A673 (cell line): ENCODE data around the gene TBC1D22A. TPM values are rescaled to one million over a fixed set of nuclear protein-coding genes. Genes with fewer than 3 reads are reported as not detected.

Experiments used
- BruUV-seq: library from RNA; stranded (reverse); fragments of 400-500 nt; replicated peaks from 2 replicates; lab custom pipeline; 2021; lab: Mats Ljungman, UMichigan
- CTCF ChIA-PET: fragments of 300-600 bp; sonication (Branson Sonifier 250); formaldehyde crosslinking; loops from one replicate; lab custom pipeline; 2022; ENCODE audit warnings: antibody characterized with exemption; lab: Charles Lee
- POLR2A ChIA-PET: fragments of 300-600 bp; sonication (Branson Sonifier 250); formaldehyde crosslinking; loops from one replicate; lab custom pipeline; 2022; ENCODE audit warnings: antibody characterized with exemption; ENCODE audit not compliant: low non-redundant PET; lab: Charles Lee
- DNase-seq: peaks from one replicate; pipeline ENCODE4 v3.0.0-alpha.2; 2015; ENCODE audit warnings: low spot score
- H3K27ac ChIP-seq: fragments of 200-600 bp; sonication (generic); 2 replicates; pipeline ENCODE4 v1.5.1; 2016; ENCODE audit warnings: mixed run types, low read depth, mild to moderate bottlenecking, mixed read lengths, antibody characterized with exemption, low read length; ENCODE audit not compliant: poor library complexity, severe bottlenecking
- H3K27me3 ChIP-seq: fragments of 200-600 bp; sonication (generic); replicated peaks from 2 replicates; pipeline ENCODE4 v1.6.1; 2017; ENCODE audit warnings: mixed run types, low read depth, mild to moderate bottlenecking, mixed read lengths, antibody characterized with exemption, low read length; ENCODE audit not compliant: insufficient read depth, poor library complexity
- H3K36me3 ChIP-seq: fragments of 200-600 bp; sonication (generic); 2 replicates; pipeline ENCODE4 v1.6.1; 2016; ENCODE audit warnings: mixed run types, mild to moderate bottlenecking, mixed read lengths, antibody characterized with exemption, low read length; ENCODE audit not compliant: insufficient read depth, poor library complexity, severe bottlenecking
- H3K4me1 ChIP-seq: fragments of 200-600 bp; sonication (generic); 2 replicates; pipeline ENCODE4 v1.6.1; 2017; ENCODE audit warnings: mixed run types, mild to moderate bottlenecking, mixed read lengths, antibody characterized with exemption, low read length; ENCODE audit not compliant: insufficient read depth, poor library complexity, severe bottlenecking
- H3K4me3 ChIP-seq: fragments of 200-600 bp; sonication (generic); 2 replicates; pipeline ENCODE4 v1.5.1; 2016; ENCODE audit warnings: low read depth, mixed run types, mild to moderate bottlenecking, mixed read lengths, low read length; ENCODE audit not compliant: poor library complexity, severe bottlenecking
- H3K9me3 ChIP-seq: fragments of 200-600 bp; sonication (generic); 2 replicates; pipeline ENCODE4 v1.6.1; 2016; ENCODE audit warnings: mixed run types, low read depth, mild to moderate bottlenecking, mixed read lengths, antibody characterized with exemption, low read length; ENCODE audit not compliant: poor library complexity, severe bottlenecking
- CTCF ChIP-seq: fragments of 300-800, 200-600 bp; sonication (generic); conservative IDR thresholded peaks from 2 replicates; pipeline ENCODE4 v1.5.1; 2017; ENCODE audit warnings: low read depth, mild to moderate bottlenecking, antibody characterized with exemption, low read length, moderate library complexity, mixed read lengths
- EZH2 ChIP-seq: fragments of 200-600 bp; sonication (generic); IDR thresholded peaks from 2 replicates; pipeline ENCODE4 v1.6.1; 2017; ENCODE audit warnings: borderline replicate concordance, low read depth, mild to moderate bottlenecking, mixed read lengths, antibody characterized with exemption, low read length; ENCODE audit not compliant: poor library complexity, severe bottlenecking
- intact Hi-C: fragments of 100-400 bp; cut with micrococcal nuclease; formaldehyde crosslinking; loops from one replicate; pipeline ENCODE4 v1.10.0; 2022; ENCODE audit not compliant: unreplicated experiment
- total RNA-seq: library from RNA; stranded (reverse); gene quantifications from 2 replicates; pipeline ENCODE4 v1.2.3, GENCODE V29; 2021

Gene TBC1D22A
- total RNA-seq, 1 experiment from 2014 or later: 22.5 TPM

DNA sequence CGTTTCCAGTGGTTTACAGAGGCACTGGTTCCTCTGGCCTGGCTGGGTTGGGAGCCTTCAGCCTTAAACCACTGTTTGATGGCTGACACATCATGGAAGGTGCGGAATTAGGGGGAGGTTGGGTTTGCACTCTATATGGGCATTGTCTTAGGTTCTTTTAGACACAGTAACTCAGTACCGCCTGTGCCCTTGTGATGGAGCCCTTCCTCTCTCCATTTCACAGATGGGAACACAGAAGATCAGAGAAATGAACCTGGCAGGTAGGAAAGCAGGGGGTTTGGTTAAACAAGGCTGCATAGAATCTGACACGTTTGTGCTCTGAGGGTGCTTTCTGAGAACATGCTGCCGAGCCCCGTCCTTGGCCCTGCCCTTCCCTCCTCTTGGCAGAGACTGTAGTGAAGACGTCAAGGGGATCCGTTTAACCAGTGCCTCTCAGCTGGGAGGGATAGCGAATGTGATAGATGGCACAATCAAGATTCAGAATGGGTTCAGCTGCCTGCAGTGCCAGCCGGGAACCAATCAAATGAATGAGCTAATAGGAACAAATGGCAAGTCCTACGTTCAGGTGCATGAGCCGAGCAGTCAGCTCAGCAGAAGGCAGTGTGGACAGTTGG, 228.6 kb downstream of the TBC1D22A start:
- intact Hi-C loops: no loop called here
- no TSS peak for BruUV-seq
- Histone ChIP-seq H3K27ac (no peak overlapping the region), H3K4me1 (no peaks in the 10 kb centered on the region), H3K9me3 (no peaks in the 10 kb centered on the region), H3K36me3 (no peaks in the 10 kb centered on the region), H3K27me3 (no peaks in the 10 kb centered on the region), H3K4me3 (no peak overlapping the region)
- ChIA-PET CTCF (no interaction called here), POLR2A (no interaction called here)
- DNase-seq: no peak
- TF ChIP-seq EZH2 (no peak), CTCF (no peak)

GRCh38 chr22:46991666-46992065, 229.2 kb downstream of the TBC1D22A start:
- BruUV-seq: no TSS peak
- Histone ChIP-seq H3K27me3 (no peaks in the 10 kb centered on the region), H3K4me3 (no peak overlapping the region), H3K36me3 (no peaks in the 10 kb centered on the region), H3K27ac (no peak overlapping the region), H3K9me3 (no peaks in the 10 kb centered on the region), H3K4me1 (no peaks in the 10 kb centered on the region)
- intact Hi-C loops: no loop called here
- POLR2A ChIA-PET: no interaction called here
- CTCF ChIA-PET: no interaction called here
- TF ChIP-seq EZH2 (no peak), CTCF (no peak)
- DNase-seq: no peak

- Histone ChIP-seq H3K36me3 (no peaks in the 10 kb centered on the region), H3K4me1 (no peaks in the 10 kb centered on the region), H3K27me3 (no peaks in the 10 kb centered on the region), H3K9me3 (no peaks in the 10 kb centered on the region), H3K27ac (no peak overlapping the region), H3K4me3 (no peak overlapping the region)
- no TSS peak for BruUV-seq
- DNase-seq: no peak
- no peak for TF ChIP-seq EZH2
- no peak for TF ChIP-seq CTCF
- ChIA-PET POLR2A (no interaction called here), CTCF (no interaction called here)
- intact Hi-C loops: no loop called here
These were observed 229.8 kb downstream of the TBC1D22A start for GRCh38 chr22:46992121-46992731.
